22Rv1 (cell line): Measurements from ENCODE around the gene MPRIP.

Experiments used
- CTCF ChIP-seq: fragments of 450-650 bp; IDR thresholded peaks from 2 replicates; pipeline ENCODE4 v1.5.1; 2017; ENCODE audit warnings: mild to moderate bottlenecking
- ZFX ChIP-seq: fragments of 450-650 bp; IDR thresholded peaks from 2 replicates; pipeline ENCODE4 v1.6.1; 2017; ENCODE audit warnings: antibody characterized with exemption, borderline replicate concordance

GRCh38 chr17:17183744-17184143, 141.5 kb downstream of the MPRIP start:
- TF ChIP-seq CTCF (no peak), ZFX (no peak)
